GM18499 (cell line): Measurements from ENCODE around the gene CIPC.
A peak's percentile ranks its signal among the peaks of the same experiment; 100 is the strongest.

Experiments
- ATAC-seq: cut with Tn5 transposase; IDR thresholded peaks from one replicate; pipeline ENCODE4 v1.9.1; 2021; ENCODE audit warnings: moderate number of reproducible peaks; ENCODE audit not compliant: insufficient read depth, unreplicated experiment

CIPC gene

DNA sequence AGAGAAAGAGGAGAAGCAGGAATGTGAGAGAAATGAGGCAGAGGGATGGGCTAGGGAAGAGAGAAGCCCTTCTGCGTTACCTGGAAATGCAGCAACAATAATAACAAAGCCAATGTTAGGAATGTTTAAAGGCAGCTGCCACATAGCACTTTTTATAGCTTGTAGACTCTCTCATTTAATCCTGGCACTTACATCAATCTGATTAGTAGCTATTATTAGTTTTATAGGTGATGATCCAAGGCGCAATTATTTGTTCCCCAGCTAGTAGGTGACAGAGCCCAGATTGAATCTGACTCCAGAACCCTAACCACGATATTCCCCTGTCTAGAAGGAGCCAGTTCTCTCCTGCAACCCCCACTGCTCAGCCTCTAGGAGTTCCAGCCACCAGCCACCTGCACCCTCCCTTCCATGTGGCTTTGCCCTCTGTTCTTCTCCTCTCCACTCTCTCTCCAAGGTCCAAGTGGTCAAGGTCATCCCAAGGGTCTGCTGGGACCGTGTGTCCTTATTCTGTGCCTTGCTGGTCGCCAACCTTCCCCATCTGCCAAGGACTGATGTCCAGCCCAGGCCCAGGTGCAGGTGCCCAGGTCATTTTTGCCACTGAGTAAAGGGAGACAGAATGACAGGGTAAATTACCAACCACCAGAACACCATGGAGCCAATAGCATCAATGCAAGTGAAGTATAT, 29.4 kb upstream of the CIPC start:
- ATAC-seq, result no peak

DNA sequence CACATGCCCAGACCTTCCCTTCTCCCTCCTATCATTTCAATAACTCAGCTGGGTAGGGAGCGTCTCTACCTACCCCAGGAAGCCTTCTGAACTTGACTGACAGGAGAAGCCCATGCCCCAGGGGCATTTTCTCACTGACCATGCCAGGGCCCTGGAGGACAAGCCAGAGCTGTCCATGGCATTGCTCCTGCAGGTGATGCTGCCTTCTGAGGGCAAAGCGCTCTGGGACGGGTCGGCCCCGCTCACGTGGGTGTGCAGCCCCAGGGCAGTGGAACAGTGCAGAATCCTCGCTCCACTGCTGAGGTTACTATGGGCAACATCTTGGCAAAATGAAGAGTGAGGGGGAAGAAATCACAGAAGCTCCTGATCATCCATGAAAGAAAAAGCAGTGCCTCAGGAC, 28.5 kb upstream of the CIPC start:
- no peak for ATAC-seq

GRCh38 chr14:77071938-77072388, 26.1 kb upstream of the CIPC start:
- ATAC-seq, result no peak

- no peak for ATAC-seq
Measured at GRCh38 chr14:77074969-77075368, 23.1 kb upstream of the CIPC start.

- no peak for ATAC-seq
Measured at GRCh38 chr14:77076113-77076631, 21.9 kb upstream of the CIPC start.

DNA sequence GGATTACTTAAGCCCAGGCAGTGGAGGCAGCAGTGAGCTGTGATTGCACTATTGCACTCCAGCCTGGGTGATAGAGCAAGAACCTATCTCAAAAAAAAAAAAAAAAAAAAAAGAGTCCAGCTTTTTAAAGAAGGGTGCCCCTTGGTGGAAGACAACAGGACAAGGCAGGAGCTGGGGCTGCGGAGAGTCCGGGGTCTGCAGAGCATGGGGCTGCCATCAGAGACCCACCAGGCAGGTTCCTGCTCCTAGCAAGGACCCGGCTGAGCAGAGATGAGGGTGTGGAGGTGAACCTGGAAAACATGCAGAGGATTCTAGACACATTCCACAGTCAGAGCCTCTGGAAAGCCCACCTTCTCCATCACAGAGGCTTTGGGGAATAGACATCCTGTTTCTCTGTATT, 21.0 kb upstream of the CIPC start:
- ATAC-seq, result no peak

DNA sequence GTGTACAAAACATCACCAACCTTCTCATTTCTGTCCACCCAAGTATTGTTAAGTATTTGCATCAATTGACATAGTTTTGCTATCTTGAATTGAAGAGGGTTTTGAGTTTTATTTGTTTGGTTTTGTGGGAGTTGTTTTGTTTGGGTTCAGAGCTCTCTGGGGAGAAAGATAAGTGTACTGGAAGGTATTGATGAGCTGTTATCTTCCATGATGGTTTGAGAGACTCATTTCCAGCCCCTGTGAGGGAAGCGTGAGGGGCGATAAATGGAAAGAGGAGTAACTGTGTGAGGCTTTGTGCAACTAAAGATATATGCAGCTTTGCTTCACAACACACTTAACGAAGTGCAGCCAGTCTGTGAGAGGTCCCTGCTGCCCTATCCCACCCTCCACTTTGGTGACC, 15.7 kb upstream of the CIPC start:
- ATAC-seq, result no peak

- ATAC-seq, result no peak
Measured at GRCh38 chr14:77083082-77083481, 15.0 kb upstream of the CIPC start.

DNA sequence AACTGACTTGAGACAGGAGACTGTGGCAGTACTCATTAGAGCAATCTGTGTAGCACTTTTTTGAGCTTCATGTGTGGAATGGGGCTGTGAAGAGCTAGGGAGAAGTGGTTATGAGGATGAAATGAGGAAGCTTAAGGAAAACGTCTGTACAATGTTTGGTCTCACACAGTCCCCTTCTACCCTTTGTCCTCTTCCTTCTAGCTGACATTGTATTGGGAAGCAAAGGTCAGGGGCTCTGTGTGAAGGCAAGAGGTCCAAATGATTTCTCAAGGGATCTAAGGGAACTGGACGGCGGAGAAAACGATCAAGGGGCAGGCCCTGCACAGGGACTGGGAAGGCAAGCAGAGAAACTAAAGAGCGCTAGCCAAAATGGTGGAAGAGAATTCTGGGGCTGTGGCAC, 13.1 kb upstream of the CIPC start:
- ATAC-seq, result no peak

DNA sequence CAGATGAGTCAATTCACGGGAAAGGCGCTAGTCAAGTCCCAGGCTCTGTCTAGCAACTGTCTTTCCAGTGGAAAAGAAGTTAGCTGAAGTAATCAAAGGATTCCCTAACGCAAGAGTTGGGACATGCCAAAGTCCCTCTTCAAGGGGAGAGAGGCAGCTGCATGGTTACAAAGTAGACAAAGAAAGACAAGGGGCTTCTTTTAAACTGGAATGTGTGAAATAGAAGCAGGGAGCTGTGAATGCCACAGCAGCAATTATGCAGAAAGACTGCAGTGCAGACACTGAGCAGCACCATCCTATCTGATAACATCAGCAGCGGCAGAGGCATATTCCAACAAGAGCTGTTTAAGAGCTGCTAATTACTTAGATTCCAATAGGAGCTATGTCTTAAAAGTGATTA, 12.5 kb upstream of the CIPC start:
- no peak for ATAC-seq

DNA sequence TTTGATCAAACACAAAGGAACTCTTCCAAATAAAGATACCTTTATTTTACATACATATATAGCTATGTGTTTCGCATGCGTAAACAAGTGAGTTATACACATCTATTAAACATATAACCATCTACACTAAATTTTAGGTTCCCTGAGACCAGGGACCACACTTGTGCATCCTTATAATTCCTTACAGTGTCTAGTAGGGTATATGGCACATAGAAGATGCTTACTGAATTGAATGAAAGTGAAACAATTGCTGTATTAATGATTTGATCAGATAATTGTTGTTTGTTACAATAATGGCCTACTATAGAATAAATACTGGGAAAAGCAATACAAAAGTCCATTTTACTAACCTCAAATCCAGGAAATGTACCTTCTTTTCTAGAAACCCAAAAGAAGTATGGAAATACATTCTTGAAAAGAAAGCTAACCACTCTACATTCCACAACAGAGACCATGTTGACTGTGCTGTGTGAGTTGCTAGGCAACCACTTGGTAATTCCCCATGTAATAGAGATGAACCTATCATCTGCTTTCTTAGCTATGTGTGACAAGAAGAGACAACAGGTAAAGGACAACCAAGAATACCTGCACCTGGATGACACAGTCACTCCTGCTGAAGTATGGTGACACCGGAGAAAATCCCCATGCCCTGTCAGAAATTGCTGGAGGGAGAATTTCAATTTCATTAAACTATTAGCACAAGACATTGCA, 11.9 kb upstream of the CIPC start:
- no peak for ATAC-seq

DNA sequence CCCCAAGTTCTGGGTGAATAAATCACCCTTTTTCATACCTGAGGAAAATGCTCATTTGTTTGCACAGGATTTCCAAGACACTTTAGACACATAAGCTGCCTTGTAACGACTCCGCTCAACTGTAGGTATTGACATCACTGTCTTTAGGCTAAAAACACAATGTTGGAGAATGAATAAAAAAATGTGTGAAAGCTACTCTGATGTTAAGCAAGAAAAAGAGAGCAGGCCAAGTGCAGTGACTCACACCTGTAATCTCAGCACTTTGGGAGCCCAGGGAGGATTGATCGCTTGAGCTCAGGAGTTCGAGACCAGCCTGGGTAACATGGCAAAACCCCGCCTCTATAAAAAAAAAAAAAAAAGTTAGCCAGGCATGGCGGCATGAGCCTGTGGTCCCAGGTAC, 11.1 kb upstream of the CIPC start:
- no peak for ATAC-seq

- ATAC-seq, result no peak
Measured at GRCh38 chr14:77087631-77088030, 10.4 kb upstream of the CIPC start.

GRCh38 chr14:77088219-77088618, 9.8 kb upstream of the CIPC start:
- ATAC-seq, result no peak

DNA sequence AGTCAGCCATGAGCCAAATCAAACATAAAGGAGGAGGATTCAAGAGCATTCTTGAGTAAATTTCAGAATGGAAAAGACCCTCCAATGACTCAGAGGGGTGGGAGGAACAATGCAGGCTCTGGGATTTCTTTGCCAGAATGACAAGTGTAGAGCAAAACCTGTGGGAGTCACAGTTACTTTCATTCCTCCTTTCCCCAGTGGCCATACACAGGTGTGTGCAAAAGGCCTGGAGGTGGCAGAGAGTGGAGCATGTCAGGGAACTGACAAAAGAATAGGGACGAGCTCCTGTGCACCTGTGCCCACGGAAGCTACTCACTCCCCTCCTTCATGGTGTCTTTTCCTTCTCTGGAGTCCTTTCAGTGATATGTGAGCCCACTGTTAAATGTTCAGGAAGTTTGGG, 9.4 kb upstream of the CIPC start:
- ATAC-seq, result no peak

DNA sequence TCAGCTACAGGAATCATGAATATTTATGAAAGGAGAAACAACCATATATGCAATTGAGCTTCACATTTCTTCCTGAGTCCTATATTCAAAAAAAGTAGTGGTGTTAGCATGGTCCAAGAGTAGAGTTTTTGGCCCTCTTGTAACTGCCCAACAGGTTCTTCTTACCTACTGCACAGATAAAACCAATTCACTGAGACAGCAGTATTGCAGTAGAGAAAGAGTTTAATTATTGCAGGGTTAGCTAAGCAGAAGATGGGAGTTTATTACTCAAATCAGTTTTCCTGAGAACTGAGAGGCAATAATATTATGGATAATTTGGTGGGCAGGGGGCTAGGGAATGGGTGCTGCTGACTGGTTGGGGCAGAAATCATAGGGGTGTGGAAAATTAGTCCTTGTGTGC, 6.5 kb upstream of the CIPC start:
- no peak for ATAC-seq

GRCh38 chr14:77092676-77093075, 5.4 kb upstream of the CIPC start:
- no peak for ATAC-seq

- ATAC-seq, result no peak
Measured at GRCh38 chr14:77094672-77095284, 3.3 kb upstream of the CIPC start.

DNA sequence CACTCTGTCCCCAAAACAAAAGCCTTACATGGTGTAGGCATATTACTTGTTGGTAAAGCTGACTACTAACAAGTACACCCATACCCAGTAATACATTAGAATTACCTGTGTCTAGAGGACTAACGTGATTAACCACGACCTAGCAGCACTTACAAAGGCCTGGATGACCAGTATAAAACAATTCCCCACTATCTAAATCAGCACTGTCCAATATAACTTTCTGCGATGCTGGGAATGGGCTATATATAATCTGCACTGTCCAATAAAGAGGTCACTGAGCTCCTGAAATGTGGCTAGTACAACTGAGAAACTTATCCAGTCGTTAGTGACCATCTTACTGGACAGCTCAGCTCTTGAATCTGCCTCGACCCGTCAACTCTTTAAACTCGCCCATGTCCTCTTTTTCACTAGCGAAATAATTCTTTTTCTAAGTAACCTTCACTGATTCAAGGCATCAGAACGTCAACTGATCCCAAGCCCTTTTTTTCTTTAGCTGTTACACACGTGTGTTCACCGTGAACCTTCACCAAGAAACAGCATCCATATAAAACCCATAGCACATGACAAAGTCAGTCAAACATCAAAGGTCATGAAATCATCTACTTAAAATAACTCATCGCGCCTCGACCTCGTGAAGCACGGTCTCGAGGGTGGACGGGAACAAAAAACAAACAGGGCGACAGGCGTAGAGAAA, 905 bp upstream of the CIPC start:
- ATAC-seq, result peak; percentile 16

DNA sequence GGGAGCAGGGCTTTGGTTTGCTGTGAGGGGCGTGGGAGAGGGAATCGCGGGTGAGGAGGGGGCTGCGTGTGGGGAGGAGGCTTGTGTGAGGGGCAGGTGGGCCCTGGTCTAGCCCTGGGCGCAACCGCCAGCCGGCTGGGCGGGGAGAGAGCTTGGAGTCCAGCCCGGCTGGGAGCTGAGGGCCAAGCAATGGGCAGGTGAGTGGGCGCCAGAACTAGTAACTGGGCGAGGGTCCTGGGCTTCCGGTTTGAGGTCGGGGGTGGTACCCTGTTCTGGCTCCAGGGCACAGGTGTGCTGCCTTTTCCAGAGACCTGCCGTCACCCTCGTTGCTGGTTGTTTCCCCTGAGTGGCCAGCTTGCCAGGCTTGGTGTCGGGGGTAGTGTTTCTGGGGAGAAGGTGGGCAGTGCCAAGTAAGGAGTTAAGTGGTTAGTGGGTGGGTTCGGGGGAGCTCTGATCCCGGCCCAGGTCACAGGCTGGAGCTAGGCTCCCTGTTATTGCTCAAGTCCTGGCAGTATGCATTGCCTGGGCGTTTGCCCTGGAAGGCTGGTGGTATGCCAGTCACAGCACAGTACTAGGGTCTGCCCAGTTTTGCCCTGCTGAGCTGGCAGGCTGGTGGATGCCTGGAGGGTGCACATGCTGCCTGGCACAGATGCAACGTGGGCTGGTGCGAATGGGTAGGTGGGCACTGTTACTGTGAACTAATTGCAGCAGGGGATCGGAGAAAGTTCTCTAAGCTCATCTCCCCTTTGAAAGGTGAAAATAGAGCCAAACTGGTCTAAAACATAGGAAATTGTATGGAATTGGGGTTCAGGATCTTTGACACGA, 683 bp downstream of the CIPC start:
- ATAC-seq, result no peak
